RWPE2 (cell line): ENCODE measurements around the gene RGS6.

Experiments
- ATAC-seq: fragments of 200-7000 bp; cut with Tn5 transposase; 3 replicates; pipeline ENCODE4 v1.9.1; 2021; ENCODE audit warnings: low read depth
- DNase-seq: peaks from one replicate; pipeline ENCODE4 v3.0.0-alpha.2; 2020; ENCODE audit warnings: low spot score
- H3K27ac ChIP-seq: fragments of 450-650 bp; 2 replicates; pipeline ENCODE4 v1.5.1; 2017; ENCODE audit warnings: mild to moderate bottlenecking; ENCODE audit not compliant: poor library complexity, severe bottlenecking
- H3K27me3 ChIP-seq: fragments of 250-450 bp; sonication (Bioruptor Pico); 2 replicates; pipeline ENCODE4 v1.5.1; 2021; ENCODE audit warnings: mild to moderate bottlenecking, moderate library complexity; ENCODE audit not compliant: insufficient read depth, poor library complexity, severe bottlenecking
- H3K36me3 ChIP-seq: fragments of 250-450 bp; sonication (Bioruptor Pico); 2 replicates; pipeline ENCODE4 v1.5.1; 2020; ENCODE audit warnings: low read depth, mild to moderate bottlenecking, moderate library complexity
- H3K4me1 ChIP-seq: fragments of 250-450 bp; sonication (Bioruptor Pico); 2 replicates; pipeline ENCODE4 v1.5.1; 2021; ENCODE audit warnings: mild to moderate bottlenecking, moderate library complexity; ENCODE audit not compliant: insufficient read depth, poor library complexity, severe bottlenecking
- H3K4me3 ChIP-seq: fragments of 250-450 bp; sonication (Bioruptor Pico); 2 replicates; pipeline ENCODE4 v1.5.1; 2021; ENCODE audit warnings: mild to moderate bottlenecking, moderate library complexity; ENCODE audit not compliant: severe bottlenecking
- H3K9me3 ChIP-seq: fragments of 250-450 bp; sonication (Bioruptor Pico); 2 replicates; pipeline ENCODE4 v1.5.1; 2021; ENCODE audit warnings: mild to moderate bottlenecking, moderate library complexity; ENCODE audit not compliant: severe bottlenecking
- TF ChIP-seq, protein P1 (sequence below): fragments of 450-650 bp; IDR thresholded peaks from one replicate; pipeline ENCODE4 v1.5.1; 2017; ENCODE audit warnings: mild to moderate bottlenecking, moderate library complexity; ENCODE audit not compliant: poor library complexity, severe bottlenecking

RGS6 gene

DNA sequence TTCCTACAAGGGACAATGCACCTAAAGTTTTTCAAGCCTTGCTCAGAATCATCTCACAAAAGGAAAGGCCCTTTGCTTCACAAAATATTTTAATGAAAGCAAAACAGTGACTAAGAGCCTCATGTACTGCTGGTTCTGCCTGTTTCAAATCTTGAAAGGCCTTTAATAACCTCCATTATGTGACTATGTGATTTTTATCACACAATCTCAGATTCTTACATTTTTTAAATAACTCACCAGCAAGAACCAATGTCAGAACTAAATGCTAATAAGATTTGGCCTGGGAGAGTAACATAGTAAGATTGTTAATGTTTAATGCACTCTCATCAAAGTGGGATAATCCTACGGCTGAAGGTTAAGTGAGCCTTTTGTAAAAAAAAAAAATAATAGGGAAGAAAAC lies 378.9 kb downstream of the RGS6 start:
- no peaks in the 10 kb centered on the region for H3K9me3 ChIP-seq
- ATAC-seq (no peak), DNase-seq (no peak)
- no peak overlapping the region for H3K4me3 ChIP-seq
- peaks cover 16% of the 10 kb centered on the region for H3K27me3 ChIP-seq
- TF ChIP-seq, protein P1, sequence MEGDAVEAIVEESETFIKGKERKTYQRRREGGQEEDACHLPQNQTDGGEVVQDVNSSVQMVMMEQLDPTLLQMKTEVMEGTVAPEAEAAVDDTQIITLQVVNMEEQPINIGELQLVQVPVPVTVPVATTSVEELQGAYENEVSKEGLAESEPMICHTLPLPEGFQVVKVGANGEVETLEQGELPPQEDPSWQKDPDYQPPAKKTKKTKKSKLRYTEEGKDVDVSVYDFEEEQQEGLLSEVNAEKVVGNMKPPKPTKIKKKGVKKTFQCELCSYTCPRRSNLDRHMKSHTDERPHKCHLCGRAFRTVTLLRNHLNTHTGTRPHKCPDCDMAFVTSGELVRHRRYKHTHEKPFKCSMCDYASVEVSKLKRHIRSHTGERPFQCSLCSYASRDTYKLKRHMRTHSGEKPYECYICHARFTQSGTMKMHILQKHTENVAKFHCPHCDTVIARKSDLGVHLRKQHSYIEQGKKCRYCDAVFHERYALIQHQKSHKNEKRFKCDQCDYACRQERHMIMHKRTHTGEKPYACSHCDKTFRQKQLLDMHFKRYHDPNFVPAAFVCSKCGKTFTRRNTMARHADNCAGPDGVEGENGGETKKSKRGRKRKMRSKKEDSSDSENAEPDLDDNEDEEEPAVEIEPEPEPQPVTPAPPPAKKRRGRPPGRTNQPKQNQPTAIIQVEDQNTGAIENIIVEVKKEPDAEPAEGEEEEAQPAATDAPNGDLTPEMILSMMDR, result no peak
- H3K4me1 ChIP-seq, result no peaks in the 10 kb centered on the region
- H3K36me3 ChIP-seq, result no peaks in the 10 kb centered on the region
- H3K27ac ChIP-seq, result no peak overlapping the region

GRCh38 chr14:72311516-72311915 lies 379.3 kb downstream of the RGS6 start:
- Histone ChIP-seq H3K4me3 (no peak overlapping the region), H3K4me1 (no peaks in the 10 kb centered on the region), H3K36me3 (no peaks in the 10 kb centered on the region), H3K27me3 (peaks cover 16% of the 10 kb centered on the region), H3K9me3 (no peaks in the 10 kb centered on the region), H3K27ac (no peak overlapping the region)
- ATAC-seq (no peak), DNase-seq (no peak)
- TF ChIP-seq, protein P1, result no peak

DNA sequence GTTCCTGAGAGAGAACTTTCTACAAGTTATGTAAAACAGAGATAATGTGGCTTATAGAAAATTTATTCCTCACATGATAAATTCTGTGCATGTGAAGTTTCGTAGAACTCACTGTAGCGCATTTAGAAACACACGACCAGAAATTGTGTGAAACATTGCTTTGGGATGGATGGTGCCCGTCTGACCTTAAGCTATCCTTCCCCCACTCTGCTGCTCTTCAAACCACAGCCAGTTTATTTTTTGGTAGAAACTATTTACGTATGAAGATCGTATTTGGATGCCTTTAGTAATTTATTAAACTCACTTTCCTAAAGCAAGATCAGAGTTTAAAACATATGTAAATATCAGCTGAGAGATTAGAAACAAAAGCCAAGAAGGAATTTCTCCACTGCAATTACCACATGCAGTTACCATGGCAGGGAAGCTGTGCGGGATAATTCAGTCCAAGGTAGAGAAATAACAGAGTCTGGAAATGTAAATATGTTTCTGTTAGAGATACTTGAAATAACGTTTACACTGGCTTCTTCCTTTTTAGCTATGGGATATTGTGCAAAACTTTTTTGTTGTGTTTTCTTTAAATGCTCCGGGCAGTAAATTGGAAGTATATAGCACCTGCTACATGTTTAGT lies 382.7 kb downstream of the RGS6 start:
- TF ChIP-seq, protein P1, result no peak
- Histone ChIP-seq H3K4me1 (no peaks in the 10 kb centered on the region), H3K27me3 (peaks cover 10% of the 10 kb centered on the region), H3K9me3 (no peaks in the 10 kb centered on the region), H3K27ac (no peak overlapping the region), H3K4me3 (no peak overlapping the region), H3K36me3 (no peaks in the 10 kb centered on the region)
- ATAC-seq (no peak), DNase-seq (no peak)

DNA sequence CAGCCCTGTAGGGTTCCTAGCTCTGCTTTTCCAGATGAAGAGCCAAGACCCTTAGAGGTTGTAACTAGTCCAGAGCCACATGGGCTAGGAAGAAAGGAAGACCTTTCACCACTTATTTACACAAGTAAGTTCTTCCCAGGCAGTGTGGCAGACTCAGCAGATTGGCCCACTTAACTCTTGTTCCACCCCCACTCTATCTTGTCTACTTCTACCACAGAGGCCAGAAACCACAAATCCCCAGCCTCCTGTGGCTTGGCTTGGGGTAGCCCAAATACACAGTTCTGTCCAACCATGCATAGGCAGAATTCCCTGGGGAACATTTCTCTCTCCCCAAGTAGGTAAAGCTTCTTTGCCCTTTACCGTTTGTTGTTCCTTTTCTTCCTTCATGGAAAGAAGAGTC lies 383.5 kb downstream of the RGS6 start:
- H3K4me3 ChIP-seq, result no peak overlapping the region
- H3K27me3 ChIP-seq, result peaks cover 10% of the 10 kb centered on the region
- no peaks in the 10 kb centered on the region for H3K4me1 ChIP-seq
- H3K27ac ChIP-seq, result no peak overlapping the region
- TF ChIP-seq, protein P1, result no peak
- no peaks in the 10 kb centered on the region for H3K9me3 ChIP-seq
- no peak for ATAC-seq
- H3K36me3 ChIP-seq, result no peaks in the 10 kb centered on the region
- no peak for DNase-seq

GRCh38 chr14:72318648-72319047 lies 386.4 kb downstream of the RGS6 start:
- Histone ChIP-seq H3K9me3 (peaks cover 2% of the 10 kb centered on the region), H3K4me3 (no peak overlapping the region), H3K27ac (no peak overlapping the region), H3K4me1 (no peaks in the 10 kb centered on the region), H3K27me3 (peaks cover 31% of the 10 kb centered on the region), H3K36me3 (no peaks in the 10 kb centered on the region)
- DNase-seq, result no peak
- TF ChIP-seq, protein P1, result no peak
- ATAC-seq, result no peak; the same call in 2 of the 3 replicates
